H9 (cell line): ENCODE data around the gene RHNO1. TPM values are rescaled to one million over a fixed set of nuclear protein-coding genes. Genes with fewer than 3 reads are reported as not detected.
A peak's percentile ranks its signal among the peaks of the same experiment; 100 is the strongest.

ENCODE experiments used
- DNase-seq: peaks from one replicate; pipeline ENCODE4 v3.0.0-alpha.2; 2017
- H2AFZ ChIP-seq: one replicate; pipeline ENCODE4 v1.6.1; 2013; ENCODE audit warnings: mild to moderate bottlenecking, low read length, control low read depth, moderate library complexity
- H2AK5ac ChIP-seq: 2 replicates; pipeline ENCODE4 v1.6.1; 2013; ENCODE audit warnings: low read length, control low read depth, mixed read lengths; ENCODE audit not compliant: insufficient read length
- H2BK120ac ChIP-seq: one replicate; pipeline ENCODE4 v1.6.1; 2013; ENCODE audit warnings: low read depth, mild to moderate bottlenecking, low read length, control low read depth, inconsistent platforms; ENCODE audit not compliant: poor library complexity, severe bottlenecking
- H2BK12ac ChIP-seq: 2 replicates; pipeline ENCODE4 v1.6.1; 2013; ENCODE audit warnings: low read length, control low read depth, mixed read lengths, low read depth; ENCODE audit not compliant: insufficient read length
- H2BK15ac ChIP-seq: 2 replicates; pipeline ENCODE4 v1.6.1; 2013; ENCODE audit warnings: low read depth, low read length, control low read depth
- H2BK20ac ChIP-seq: one replicate; pipeline ENCODE4 v1.6.1; 2013; ENCODE audit warnings: low read depth, mild to moderate bottlenecking, low read length, control low read depth, inconsistent platforms; ENCODE audit not compliant: poor library complexity, severe bottlenecking
- H2BK5ac ChIP-seq: 2 replicates; pipeline ENCODE4 v1.6.1; 2013; ENCODE audit warnings: low read length, control low read depth, mixed read lengths; ENCODE audit not compliant: insufficient read length
- H3K14ac ChIP-seq: 2 replicates; pipeline ENCODE4 v1.6.1; 2013; ENCODE audit warnings: low read length, control low read depth; ENCODE audit not compliant: insufficient read depth
- H3K18ac ChIP-seq: 2 replicates; pipeline ENCODE4 v1.6.1; 2013; ENCODE audit warnings: low read depth, mild to moderate bottlenecking, mixed read lengths, low read length, control low read depth; ENCODE audit not compliant: insufficient read length
- H3K23ac ChIP-seq: 2 replicates; pipeline ENCODE4 v1.6.1; 2013; ENCODE audit warnings: low read length, control low read depth, mixed read lengths, low read depth; ENCODE audit not compliant: insufficient read length
- H3K23me2 ChIP-seq: 2 replicates; pipeline ENCODE4 v1.6.1; 2013; ENCODE audit warnings: low read depth, mild to moderate bottlenecking, mixed read lengths, low read length, control low read depth; ENCODE audit not compliant: insufficient read length, poor library complexity, severe bottlenecking
- H3K27ac ChIP-seq: 2 replicates; pipeline ENCODE4 v1.5.1; 2013; ENCODE audit warnings: low read length, control low read depth, mixed read lengths, low read depth; ENCODE audit not compliant: insufficient read length
- H3K27me3 ChIP-seq: 2 replicates; pipeline ENCODE4 v1.6.1; 2013; ENCODE audit warnings: low read length, control low read depth, inconsistent platforms; ENCODE audit not compliant: insufficient read depth
- H3K4ac ChIP-seq: 2 replicates; pipeline ENCODE4 v1.6.1; 2013; ENCODE audit warnings: low read depth, mild to moderate bottlenecking, control low read depth, inconsistent platforms, low read length, moderate library complexity
- H3K4me1 ChIP-seq: 2 replicates; pipeline ENCODE4 v1.6.1; 2013; ENCODE audit warnings: low read length, control low read depth, inconsistent platforms; ENCODE audit not compliant: insufficient read depth
- H3K4me2 ChIP-seq: 2 replicates; pipeline ENCODE4 v1.6.1; 2013; ENCODE audit warnings: low read length, control low read depth, mixed read lengths; ENCODE audit not compliant: insufficient read length, insufficient read depth
- H3K56ac ChIP-seq: 2 replicates; pipeline ENCODE4 v1.6.1; 2013; ENCODE audit warnings: low read depth, mild to moderate bottlenecking, mixed read lengths, low read length, control low read depth; ENCODE audit not compliant: insufficient read length
- H3K79me1 ChIP-seq: 2 replicates; pipeline ENCODE4 v1.6.1; 2013; ENCODE audit warnings: low read depth, mild to moderate bottlenecking, moderate library complexity, low read length, control low read depth, inconsistent platforms; ENCODE audit not compliant: insufficient read depth, poor library complexity, severe bottlenecking
- H3K79me2 ChIP-seq: 2 replicates; pipeline ENCODE4 v1.6.1; 2013; ENCODE audit warnings: low read length, control low read depth, inconsistent platforms; ENCODE audit not compliant: insufficient read depth
- H3K9ac ChIP-seq: 2 replicates; pipeline ENCODE4 v1.6.1; 2013; ENCODE audit warnings: low read length, control low read depth, mixed read lengths; ENCODE audit not compliant: insufficient read length; ENCODE audit errors: extremely low read depth
- H3K9me3 ChIP-seq: one replicate; pipeline ENCODE4 v1.6.1; 2013; ENCODE audit warnings: low read depth, low read length, inconsistent platforms; ENCODE audit not compliant: control insufficient read depth
- H3T11ph ChIP-seq: one replicate; pipeline ENCODE4 v1.6.1; 2013; ENCODE audit warnings: mild to moderate bottlenecking, low read length, control low read depth, inconsistent platforms
- H4K20me1 ChIP-seq: one replicate; pipeline ENCODE4 v1.6.1; 2013; ENCODE audit not compliant: control insufficient read depth, insufficient read length, insufficient read depth
- H4K5ac ChIP-seq: 2 replicates; pipeline ENCODE4 v1.6.1; 2013; ENCODE audit warnings: low read depth, mild to moderate bottlenecking, mixed read lengths, low read length, control low read depth; ENCODE audit not compliant: insufficient read length
- H4K8ac ChIP-seq: replicated peaks from 2 replicates; pipeline ENCODE4 v1.6.1; 2013; ENCODE audit warnings: low read length, control low read depth, mixed read lengths, low read depth; ENCODE audit not compliant: insufficient read length
- H4K91ac ChIP-seq: 2 replicates; pipeline ENCODE4 v1.6.1; 2013; ENCODE audit warnings: low read depth, mild to moderate bottlenecking, moderate library complexity, mixed read lengths, low read length, control low read depth; ENCODE audit not compliant: insufficient read length
- H3K27ac Mint-ChIP-seq, 3 experiments: 2 replicates in 2 of 3; 3 replicates in 1 of 3; pipeline ENCODE4 v1.8.0; 2020 to 2021; ENCODE audit warnings: mixed read lengths in 3 of 3, mild to moderate bottlenecking in 1 of 3, moderate library complexity in 1 of 3
- H3K27me3 Mint-ChIP-seq: 2 replicates; pipeline ENCODE4 v1.8.0; 2021; ENCODE audit warnings: low read depth, mild to moderate bottlenecking, moderate library complexity, mixed read lengths
- H3K36me3 Mint-ChIP-seq, 3 experiments: 2 replicates in 2 of 3; 3 replicates in 1 of 3; pipeline ENCODE4 v1.8.0; 2020 to 2021; ENCODE audit warnings: low read depth in 3 of 3, mixed read lengths in 3 of 3; ENCODE audit not compliant: insufficient read depth in 1 of 3
- H3K4me1 Mint-ChIP-seq, 2 experiments: 2 replicates each; pipeline ENCODE4 v1.8.0; 2020; ENCODE audit warnings: mixed read lengths in 2 of 2
- H3K4me3 Mint-ChIP-seq, 2 experiments: 2 replicates in 1 of 2; 3 replicates in 1 of 2; pipeline ENCODE4 v1.8.0; 2020 to 2021; ENCODE audit warnings: mild to moderate bottlenecking in 2 of 2, mixed read lengths in 2 of 2, moderate library complexity in 1 of 2
- H3K9me3 Mint-ChIP-seq, 2 experiments: 2 replicates in 1 of 2; 3 replicates in 1 of 2; pipeline ENCODE4 v1.8.0; 2020; ENCODE audit warnings: mild to moderate bottlenecking in 2 of 2, mixed read lengths in 2 of 2, moderate library complexity in 1 of 2
- WGBS: extraction: QIAGEN DNeasy Blood & Tissue Kit; methylation state at CpG from one replicate; pipeline ENCODE4 v1.1.7; 2013; ENCODE audit warnings: missing lambda C conversion rate, low lambda C conversion rate, mixed read lengths; ENCODE audit not compliant: insufficient read length; ENCODE audit errors: extremely low coverage; 5-methylcytosine and 5-hydroxymethylcytosine counted together
- total RNA-seq: library from RNA; stranded (reverse); gene quantifications from 2 replicates; pipeline ENCODE4 v1.2.1, GENCODE V29; 2021
- TF ChIP-seq, protein P1 (sequence below): fragments of 200-600 bp; sonication (generic); conservative IDR thresholded peaks from 3 replicates; pipeline ENCODE4 v1.8.0; 2021; ENCODE audit warnings: antibody characterized with exemption, mild to moderate bottlenecking

The RHNO1 gene
- total RNA-seq, 1 experiment from 2014 or later: 36.7 TPM

DNA sequence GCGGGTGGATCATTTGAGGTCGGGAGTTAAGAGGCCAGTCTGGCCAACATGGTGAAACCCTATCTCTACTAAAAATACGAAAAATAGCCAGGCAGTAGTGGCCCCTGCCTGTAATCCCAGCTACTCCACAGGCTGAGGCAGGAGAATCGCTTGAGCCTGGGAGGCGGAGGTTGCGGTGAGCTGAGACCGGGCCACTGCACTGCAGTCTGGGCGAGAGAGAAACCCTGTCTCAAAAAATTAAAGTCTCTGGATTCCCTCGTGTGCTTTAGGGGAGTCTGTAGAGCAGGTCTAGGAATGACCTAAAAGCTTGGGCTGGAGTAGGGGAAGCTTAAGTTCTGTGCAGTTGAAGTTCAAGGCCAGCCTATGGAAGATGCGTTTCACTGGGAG is 13.0 kb downstream of the RHNO1 start:
- Histone ChIP-seq H3K27me3 (no peaks in the 10 kb centered on the region), H2AFZ (no peak overlapping the region), H3K9ac (peak overlapping the region; percentile 32), H4K91ac (no peak overlapping the region), H4K5ac (no peak overlapping the region), H3K23me2 (peaks cover 5% of the 10 kb centered on the region), H3K18ac (peak overlapping the region; percentile 83), H2AK5ac (no peak overlapping the region), H3T11ph (no peak overlapping the region), H3K27ac (no peak overlapping the region), H2BK15ac (no peak overlapping the region), H2BK20ac (no peak overlapping the region), H3K14ac (peak overlapping the region; percentile 83; the same call in 1 of the 2 replicates), H3K4ac (no peak overlapping the region), H3K4me1 (no peaks in the 10 kb centered on the region), H3K79me1 (peaks cover 2% of the 10 kb centered on the region), H4K8ac (no peak overlapping the region), H3K79me2 (0 out of 2 replicates have a peak, but pooled peaks cover 1% of the 10 kb centered on the region), H3K9me3 (no peaks in the 10 kb centered on the region), H3K56ac (no peak overlapping the region), H3K4me2 (peak overlapping the region; percentile 60), H2BK120ac (no peak overlapping the region), H4K20me1 (peaks cover 3% of the 10 kb centered on the region), H2BK12ac (no peak overlapping the region), H3K23ac (no peak overlapping the region), H2BK5ac (no peak overlapping the region)
- WGBS: no CpG with 5 or more reads among the region's 10 CpGs
- peak overlapping the region; percentile 90 to 95 (median 95) for H3K27ac Mint-ChIP-seq
- H3K36me3 Mint-ChIP-seq: peaks cover 13 to 32% (median 31%) of the 10 kb centered on the region in 3 experiments
- peaks cover 11 to 17% of the 10 kb centered on the region in 2 experiments for H3K4me1 Mint-ChIP-seq
- TF ChIP-seq, protein P1, sequence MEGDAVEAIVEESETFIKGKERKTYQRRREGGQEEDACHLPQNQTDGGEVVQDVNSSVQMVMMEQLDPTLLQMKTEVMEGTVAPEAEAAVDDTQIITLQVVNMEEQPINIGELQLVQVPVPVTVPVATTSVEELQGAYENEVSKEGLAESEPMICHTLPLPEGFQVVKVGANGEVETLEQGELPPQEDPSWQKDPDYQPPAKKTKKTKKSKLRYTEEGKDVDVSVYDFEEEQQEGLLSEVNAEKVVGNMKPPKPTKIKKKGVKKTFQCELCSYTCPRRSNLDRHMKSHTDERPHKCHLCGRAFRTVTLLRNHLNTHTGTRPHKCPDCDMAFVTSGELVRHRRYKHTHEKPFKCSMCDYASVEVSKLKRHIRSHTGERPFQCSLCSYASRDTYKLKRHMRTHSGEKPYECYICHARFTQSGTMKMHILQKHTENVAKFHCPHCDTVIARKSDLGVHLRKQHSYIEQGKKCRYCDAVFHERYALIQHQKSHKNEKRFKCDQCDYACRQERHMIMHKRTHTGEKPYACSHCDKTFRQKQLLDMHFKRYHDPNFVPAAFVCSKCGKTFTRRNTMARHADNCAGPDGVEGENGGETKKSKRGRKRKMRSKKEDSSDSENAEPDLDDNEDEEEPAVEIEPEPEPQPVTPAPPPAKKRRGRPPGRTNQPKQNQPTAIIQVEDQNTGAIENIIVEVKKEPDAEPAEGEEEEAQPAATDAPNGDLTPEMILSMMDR: no peak
- DNase-seq: no peak
- peak overlapping the region; percentile 89 to 97 for H3K4me3 Mint-ChIP-seq
- no peaks in the 10 kb centered on the region for H3K9me3 Mint-ChIP-seq
- H3K27me3 Mint-ChIP-seq: 0 out of 2 replicates have a peak, but pooled peaks cover 3% of the 10 kb centered on the region
